Measurements from ENCODE around the gene MCL1.

Gene MCL1

DNA sequence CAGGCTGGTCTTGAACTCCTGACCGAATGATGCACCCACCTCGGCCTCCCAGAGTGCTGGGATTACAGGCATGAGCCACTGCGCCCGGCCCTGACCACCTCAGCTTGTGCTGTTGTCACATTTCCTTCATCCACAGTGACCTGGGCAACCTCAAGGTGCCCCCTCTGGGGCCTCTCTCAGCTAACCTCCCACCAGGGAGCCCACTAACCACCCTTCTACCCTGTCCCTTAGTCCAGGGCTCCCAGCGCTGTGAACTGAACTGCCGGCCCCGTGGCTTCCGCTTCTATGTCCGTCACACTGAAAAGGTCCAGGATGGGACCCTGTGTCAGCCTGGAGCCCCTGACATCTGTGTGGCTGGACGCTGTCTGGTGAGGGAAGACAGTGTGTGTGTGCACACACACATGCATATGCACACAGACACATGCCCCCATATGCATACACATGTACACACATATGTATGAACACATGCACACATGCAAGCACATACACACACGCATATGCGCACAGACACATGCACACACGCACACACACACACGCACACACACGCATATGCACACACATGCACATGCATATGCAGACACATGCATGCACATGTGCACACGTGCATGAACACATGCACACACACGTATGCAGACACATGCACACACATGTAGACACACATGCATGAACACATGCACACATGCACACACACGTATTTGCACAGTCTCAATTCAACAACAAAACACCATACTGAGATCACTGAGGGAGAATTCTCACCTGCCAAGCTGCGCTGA is 24.0 kb downstream of the MCL1 start:
- no peak for DNase-seq

- no peak for DNase-seq
Observed at GRCh38 chr1:150554086-150554452, 25.3 kb downstream of the MCL1 start.

DNA sequence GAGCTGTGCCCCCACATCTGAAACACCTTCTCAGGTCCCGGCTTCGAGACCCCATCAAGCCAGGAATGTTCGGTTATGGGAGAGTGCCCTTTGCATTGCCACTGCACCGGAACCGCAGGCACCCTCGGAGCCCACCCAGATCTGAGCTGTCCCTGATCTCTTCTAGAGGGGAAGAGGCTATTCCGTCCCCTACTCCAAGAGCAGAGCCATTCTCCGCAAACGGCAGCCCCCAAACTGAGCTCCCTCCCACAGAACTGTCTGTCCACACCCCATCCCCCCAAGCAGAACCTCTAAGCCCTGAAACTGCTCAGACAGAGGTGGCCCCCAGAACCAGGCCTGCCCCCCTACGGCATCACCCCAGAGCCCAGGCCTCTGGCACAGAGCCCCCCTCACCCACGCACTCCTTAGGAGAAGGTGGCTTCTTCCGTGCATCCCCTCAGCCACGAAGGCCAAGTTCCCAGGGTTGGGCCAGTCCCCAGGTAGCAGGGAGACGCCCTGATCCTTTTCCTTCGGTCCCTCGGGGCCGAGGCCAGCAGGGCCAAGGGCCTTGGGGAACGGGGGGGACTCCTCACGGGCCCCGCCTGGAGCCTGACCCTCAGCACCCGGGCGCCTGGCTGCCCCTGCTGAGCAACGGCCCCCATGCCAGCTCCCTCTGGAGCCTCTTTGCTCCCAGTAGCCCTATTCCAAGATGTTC is 25.9 kb downstream of the MCL1 start:
- DNase-seq, result no peak

DNA sequence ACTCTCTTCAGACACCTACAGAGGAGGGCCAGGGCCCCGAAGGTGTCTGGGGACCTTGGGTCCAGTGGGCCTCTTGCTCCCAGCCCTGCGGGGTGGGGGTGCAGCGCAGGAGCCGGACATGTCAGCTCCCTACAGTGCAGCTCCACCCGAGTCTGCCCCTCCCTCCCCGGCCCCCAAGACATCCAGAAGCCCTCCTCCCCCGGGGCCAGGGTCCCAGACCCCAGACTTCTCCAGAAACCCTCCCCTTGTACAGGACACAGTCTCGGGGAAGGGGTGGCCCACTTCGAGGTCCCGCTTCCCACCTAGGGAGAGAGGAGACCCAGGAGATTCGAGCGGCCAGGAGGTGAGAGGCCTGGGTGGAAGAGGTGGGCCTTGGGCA is 26.5 kb downstream of the MCL1 start:
- no peak for DNase-seq

DNA sequence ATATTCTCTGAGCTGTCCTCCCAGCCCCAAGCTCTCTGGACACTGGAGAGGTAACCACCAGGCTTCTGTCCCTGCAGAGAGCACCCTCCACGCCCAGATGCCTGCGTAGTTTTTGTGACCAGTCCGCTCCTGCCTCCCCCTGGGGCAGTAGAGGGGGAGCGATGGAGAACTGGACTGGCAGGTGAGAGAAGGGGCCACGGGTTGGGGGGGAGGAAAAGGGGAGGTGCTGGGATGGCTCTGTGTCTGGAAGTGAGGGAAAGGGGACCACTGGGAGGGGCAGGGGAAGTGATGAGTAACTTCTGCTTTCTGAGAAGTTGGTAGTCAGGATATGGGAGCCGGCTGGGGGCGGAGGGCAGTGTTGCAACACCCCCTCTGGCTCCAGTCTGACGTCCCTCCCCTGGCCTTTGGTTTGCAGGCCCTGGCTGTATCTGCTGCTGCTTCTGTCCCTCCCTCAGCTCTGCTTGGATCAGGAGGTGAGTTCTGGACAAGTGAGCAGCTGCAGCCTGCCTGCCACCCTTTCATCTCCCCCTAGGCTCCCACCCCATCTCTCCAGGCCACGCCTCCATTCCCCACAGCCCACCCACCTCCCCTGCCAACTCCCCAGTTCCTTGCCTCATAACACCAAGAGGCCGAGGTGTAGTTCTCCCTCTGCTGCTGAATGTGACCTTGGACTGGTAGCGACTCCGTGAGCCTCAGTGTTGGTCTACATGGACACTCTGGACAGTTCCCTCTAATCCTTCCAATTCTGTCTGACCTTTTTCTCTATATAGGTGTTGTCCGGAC is 27.1 kb downstream of the MCL1 start:
- DNase-seq, result no peak

DNA sequence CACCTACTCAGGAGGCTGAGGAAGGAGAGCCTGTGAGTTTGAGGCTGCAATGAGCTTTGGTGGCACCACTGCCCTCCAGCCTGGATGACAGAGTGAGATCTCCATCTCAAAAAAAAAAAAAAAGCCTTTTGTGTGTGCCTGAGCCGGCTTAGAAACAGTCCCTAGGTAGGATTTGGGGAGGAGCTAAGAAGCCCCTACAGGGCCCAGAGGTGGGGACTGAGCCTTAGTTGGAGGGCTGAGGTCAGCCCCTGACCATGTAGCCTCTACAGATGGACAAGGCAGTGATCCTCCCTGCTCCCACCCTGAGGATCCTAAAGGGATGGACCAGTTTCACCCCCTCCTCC is 27.7 kb downstream of the MCL1 start:
- no peak for DNase-seq

GRCh38 chr1:150551051-150551783 is 28.2 kb downstream of the MCL1 start:
- peak; percentile 24 for DNase-seq

DNA sequence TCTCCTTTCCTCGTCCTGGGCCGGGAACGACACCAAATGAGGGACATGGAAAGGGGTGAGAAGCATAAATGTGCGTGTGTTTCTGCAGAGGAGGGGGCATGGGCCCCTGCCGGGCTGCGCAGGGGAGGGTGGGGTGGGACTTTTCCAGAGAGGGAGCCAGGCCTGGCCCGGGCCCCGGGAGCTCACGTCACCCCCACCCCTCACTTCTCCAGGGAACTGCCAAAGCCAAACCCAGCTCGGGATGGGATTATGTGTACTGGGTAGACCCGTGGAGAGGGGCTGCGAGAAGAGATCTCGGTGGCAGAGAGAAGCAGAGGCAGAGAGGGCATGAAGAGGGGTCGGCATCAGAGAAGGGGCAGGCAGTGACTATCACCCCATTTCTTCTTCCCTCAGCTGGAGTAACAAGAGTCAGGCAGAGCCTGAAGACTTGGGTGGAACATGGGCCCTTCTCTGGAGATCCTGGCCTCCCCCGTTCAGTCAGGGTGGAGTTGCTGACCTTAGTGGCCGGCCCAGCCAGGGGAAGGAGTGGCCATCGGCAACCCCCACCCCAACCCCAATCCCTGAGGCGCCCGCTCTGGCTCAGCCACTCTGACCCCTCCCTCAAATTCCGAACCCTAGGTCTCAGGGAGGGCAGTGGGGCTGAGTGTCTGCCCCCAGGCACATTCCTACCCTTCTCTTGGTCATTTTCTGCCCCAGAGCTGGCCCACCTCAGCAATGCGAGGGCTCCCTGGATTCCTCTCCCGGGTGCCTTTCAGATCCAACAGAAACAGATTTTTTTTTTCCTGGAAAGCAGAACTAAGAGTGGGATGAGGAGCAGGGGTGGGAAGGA is 29.0 kb downstream of the MCL1 start:
- DNase-seq, result no peak

DNA sequence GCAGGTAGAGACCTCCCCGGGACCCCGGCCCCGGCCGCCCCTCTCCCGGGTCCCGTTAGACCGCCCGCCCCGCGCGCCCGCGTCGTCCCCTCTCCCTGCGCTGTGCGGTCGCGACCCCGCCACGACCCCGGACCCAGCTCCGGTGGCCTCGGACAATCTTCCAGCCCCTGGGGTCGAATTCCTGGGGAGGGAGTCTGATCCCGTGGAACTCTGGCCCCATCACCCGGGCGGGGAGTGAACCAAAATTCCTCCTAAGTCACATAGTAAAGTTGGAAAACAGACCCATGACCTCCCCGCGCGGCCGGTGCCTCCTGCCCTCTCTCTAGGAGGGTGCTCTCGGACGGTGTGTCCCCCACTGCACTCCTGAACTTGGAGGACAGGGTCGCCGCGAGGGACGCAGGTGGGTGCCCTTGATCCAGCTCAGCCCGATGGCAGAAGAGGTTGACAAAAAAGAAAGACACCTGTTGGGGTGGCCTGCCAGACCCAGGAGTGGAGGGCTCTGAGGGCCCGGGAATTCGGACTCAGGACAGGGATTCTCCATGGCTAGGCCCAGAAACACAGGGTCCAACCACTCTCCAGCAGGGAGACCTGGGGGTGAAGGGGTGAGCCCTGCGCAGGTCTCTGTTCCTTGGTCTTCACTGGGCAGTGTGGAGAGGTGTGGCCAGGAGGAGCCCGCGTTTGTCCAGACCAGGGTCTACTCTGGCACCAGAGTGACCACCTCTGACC is 29.8 kb downstream of the MCL1 start:
- no peak for DNase-seq

DNA sequence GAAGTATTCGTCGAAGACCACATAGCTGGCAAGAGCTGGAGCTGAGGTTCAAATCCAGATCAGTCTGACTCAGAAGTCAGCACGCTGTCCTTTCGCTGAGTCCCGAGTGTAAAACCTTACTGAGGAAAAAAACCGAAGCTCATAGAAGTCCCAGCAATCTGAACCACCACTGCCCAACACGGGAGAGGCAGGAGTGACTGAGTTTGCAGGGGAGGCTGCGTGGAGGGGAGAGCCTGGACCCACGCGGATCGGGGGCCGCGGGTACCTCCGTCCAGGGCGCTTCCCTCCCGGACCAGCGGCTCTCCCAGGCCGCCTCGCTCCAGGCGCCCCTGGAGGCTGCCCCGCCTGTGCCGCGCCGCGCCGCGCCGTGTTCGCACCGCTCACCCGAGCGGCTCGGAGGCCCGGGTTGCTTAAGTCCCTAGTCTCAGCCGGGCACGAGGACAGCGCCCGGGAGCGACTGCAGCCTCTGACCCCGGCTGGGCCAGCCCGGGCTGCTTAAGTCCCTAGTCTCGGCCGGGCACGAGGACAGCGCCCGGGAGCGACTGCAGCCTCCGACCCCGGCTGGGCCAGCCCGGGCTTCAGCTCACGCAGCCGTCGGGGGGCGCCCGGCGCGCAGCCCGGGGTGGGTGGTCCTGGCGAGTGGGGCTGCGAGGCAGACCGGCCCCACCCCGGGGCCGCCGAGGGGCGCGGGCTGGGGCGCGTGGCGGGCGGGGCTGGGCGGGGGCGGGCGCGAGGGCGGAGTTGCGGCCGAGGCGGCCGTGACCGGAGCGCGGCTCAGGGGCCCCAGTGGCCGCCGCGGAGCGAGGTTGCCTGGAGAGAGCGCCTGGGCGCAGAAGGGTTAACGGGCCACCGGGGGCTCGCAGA is 30.5 kb downstream of the MCL1 start, which contains the start of gene ADAMTSL4:
TSS of gene ADAMTSL4 (plus strand) at position 777 of the 864 bp plus-strand sequence. CDS start 2,881 bp downstream, outside the sequence.
- DNase-seq, result peak; percentile 81

DNA sequence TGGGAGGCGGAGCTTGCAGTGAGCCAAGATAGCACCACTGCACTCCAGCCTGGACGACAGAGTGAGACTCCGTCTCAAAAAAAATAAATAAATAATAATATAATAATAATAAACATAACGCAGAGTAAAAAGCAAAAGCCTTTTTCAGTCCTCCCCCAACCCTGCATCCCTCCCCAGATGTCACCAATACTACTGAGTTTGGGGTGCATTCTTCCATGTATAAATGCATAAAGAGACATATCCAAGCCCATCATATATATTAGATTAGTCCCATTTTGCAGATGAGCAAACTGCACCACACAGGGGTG is 31.1 kb downstream of the MCL1 start:
- no peak for DNase-seq

DNA sequence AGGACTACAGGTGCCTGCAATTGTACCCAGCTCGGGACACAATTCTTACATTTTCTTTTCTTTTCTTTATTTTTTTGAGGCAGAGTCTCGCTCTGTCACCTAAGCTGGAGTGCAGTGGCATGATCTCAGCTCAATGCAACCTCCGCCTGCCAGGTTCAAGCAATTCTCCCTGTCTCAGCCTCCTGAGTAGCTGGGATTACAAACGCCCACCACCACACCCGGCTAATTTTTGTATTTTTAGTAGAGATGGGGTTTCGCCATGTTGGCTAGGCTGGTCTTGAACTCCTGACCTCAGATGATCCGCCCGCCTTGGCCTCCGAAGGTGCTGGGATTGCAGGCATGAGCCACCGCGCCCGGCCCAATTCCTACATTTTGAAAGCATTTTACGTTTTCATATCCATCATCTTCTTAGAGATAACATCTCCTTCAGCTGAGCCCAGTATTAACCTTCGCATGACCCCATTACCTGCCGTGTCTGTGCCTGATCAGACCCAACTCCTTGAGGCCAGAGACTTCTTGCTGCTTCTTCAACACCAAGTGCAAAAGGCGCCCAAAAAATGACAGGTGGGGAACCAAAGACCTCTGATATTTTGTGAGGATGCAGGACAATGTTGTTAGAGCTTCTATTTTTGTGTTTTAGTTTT is 33.0 kb downstream of the MCL1 start:
- no peak for DNase-seq

DNA sequence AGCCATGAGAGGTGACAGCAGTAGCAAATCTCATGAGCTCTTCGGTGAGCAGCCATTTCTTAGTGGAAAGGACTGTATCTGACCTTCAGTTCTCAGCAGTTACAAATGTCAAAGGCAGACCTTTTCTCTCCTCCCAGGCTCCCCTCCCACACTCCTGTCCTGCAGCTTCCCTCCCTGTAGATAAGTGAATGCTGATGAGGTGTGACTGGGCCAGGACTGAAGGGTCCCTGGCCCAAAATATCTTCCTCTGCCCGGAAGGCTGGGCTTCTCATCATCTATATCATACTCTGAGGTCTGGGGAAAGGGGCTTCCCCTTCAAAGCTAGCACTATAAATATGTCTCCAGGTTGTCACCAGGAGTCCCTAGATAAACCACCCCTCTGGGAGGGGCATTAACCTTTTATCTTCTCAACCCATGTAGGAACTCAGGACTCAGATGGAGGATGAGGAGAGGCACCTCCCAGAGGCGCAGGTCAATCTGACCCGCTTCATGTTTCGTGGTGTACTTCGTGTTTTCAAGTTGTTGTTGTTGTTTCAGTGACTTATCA is 33.9 kb downstream of the MCL1 start:
- no peak for DNase-seq

GRCh38 chr1:150544204-150544603 is 35.2 kb downstream of the MCL1 start:
- peak; percentile 84 for DNase-seq

GRCh38 chr1:150543500-150544143 is 35.8 kb downstream of the MCL1 start:
- DNase-seq, result peak; percentile 95

GRCh38 chr1:150537732-150538684 is 41.4 kb downstream of the MCL1 start:
- DNase-seq, result no peak

GRCh38 chr1:150536836-150537731 is 42.3 kb downstream of the MCL1 start:
- no peak for DNase-seq
